ENCODE measurements around the gene SPATA21.

Gene SPATA21

GRCh38 chr1:16356867-16357266, 80.4 kb downstream of the SPATA21 start:
- no peaks in the 10 kb centered on the region for H3K9me3 ChIP-seq (ENCODE audit: control insufficient read depth, insufficient read depth, low read depth, low read length)
- H3K4me3 ChIP-seq (ENCODE audit: low read depth, low read length): no peak overlapping the region
- no peaks in the 10 kb centered on the region for H3K27me3 ChIP-seq (ENCODE audit: control insufficient read depth, insufficient read depth, low read length)
- peaks cover 6% of the 10 kb centered on the region; the same call in 1 of the 2 replicates for H3K4me1 ChIP-seq (ENCODE audit: control insufficient read depth, insufficient read depth, low read length)
- no peak overlapping the region for H3K9ac ChIP-seq (ENCODE audit: low read length)
- no peak overlapping the region for H3K27ac ChIP-seq (ENCODE audit: low read depth, low read length)
- H3K36me3 ChIP-seq (ENCODE audit: control insufficient read depth, insufficient read depth, low read length): no peaks in the 10 kb centered on the region

- no peaks in the 10 kb centered on the region for H3K9me3 ChIP-seq (ENCODE audit: control insufficient read depth, insufficient read depth, low read depth, low read length)
- H3K4me3 ChIP-seq (ENCODE audit: low read depth, low read length): no peak overlapping the region
- no peak overlapping the region for H3K9ac ChIP-seq (ENCODE audit: low read length)
- H3K27ac ChIP-seq (ENCODE audit: low read depth, low read length): no peak overlapping the region
- H3K27me3 ChIP-seq (ENCODE audit: control insufficient read depth, insufficient read depth, low read length): no peaks in the 10 kb centered on the region
- no peaks in the 10 kb centered on the region for H3K36me3 ChIP-seq (ENCODE audit: control insufficient read depth, insufficient read depth, low read length)
- peaks cover 14% of the 10 kb centered on the region; the same call in 1 of the 2 replicates for H3K4me1 ChIP-seq (ENCODE audit: control insufficient read depth, insufficient read depth, low read length)
Measured at GRCh38 chr1:16354619-16355018, 82.6 kb downstream of the SPATA21 start.

- Histone ChIP-seq H3K9ac (ENCODE audit: low read length) (peak overlapping the region; percentile 70), H3K36me3 (ENCODE audit: control insufficient read depth, insufficient read depth, low read length) (no peaks in the 10 kb centered on the region), H3K9me3 (ENCODE audit: control insufficient read depth, insufficient read depth, low read depth, low read length) (no peaks in the 10 kb centered on the region), H3K27me3 (ENCODE audit: control insufficient read depth, insufficient read depth, low read length) (no peaks in the 10 kb centered on the region), H3K27ac (ENCODE audit: low read depth, low read length) (no peak overlapping the region), H3K4me3 (ENCODE audit: low read depth, low read length) (peak overlapping the region; percentile 90), H3K4me1 (ENCODE audit: control insufficient read depth, insufficient read depth, low read length) (peaks cover 14% of the 10 kb centered on the region; the same call in 1 of the 2 replicates)
Measured at GRCh38 chr1:16352842-16353535, 84.2 kb downstream of the SPATA21 start.

GRCh38 chr1:16351994-16352841, 85.0 kb downstream of the SPATA21 start, which contains the start of gene FBXO42:
Gene FBXO42, minus strand, starts transcription at chr1:16352480. Its CDS starts 37,062 bp downstream, at chr1:16315418.
- Histone ChIP-seq H3K4me3 (ENCODE audit: low read depth, low read length) (peak within 1 kb of the TSS; percentile 90), H3K4me1 (ENCODE audit: control insufficient read depth, insufficient read depth, low read length) (peaks cover 14% of the 10 kb centered on the region; the same call in 1 of the 2 replicates), H3K27me3 (ENCODE audit: control insufficient read depth, insufficient read depth, low read length) (no peaks in the 10 kb centered on the region), H3K9me3 (ENCODE audit: control insufficient read depth, insufficient read depth, low read depth, low read length) (no peaks in the 10 kb centered on the region), H3K27ac (ENCODE audit: low read depth, low read length) (peak within 1 kb of the TSS; percentile 68; the same call in 1 of the 2 replicates), H3K9ac (ENCODE audit: low read length) (peak within 1 kb of the TSS; percentile 93), H3K36me3 (ENCODE audit: control insufficient read depth, insufficient read depth, low read length) (no peaks in the 10 kb centered on the region)

GRCh38 chr1:16351456-16351993, 85.7 kb downstream of the SPATA21 start:
- peak overlapping the region; percentile 93 for H3K9ac ChIP-seq (ENCODE audit: low read length)
- H3K27me3 ChIP-seq (ENCODE audit: control insufficient read depth, insufficient read depth, low read length): no peaks in the 10 kb centered on the region
- H3K4me3 ChIP-seq (ENCODE audit: low read depth, low read length): peak overlapping the region; percentile 90
- no peaks in the 10 kb centered on the region for H3K36me3 ChIP-seq (ENCODE audit: control insufficient read depth, insufficient read depth, low read length)
- H3K27ac ChIP-seq (ENCODE audit: low read depth, low read length): peak overlapping the region; percentile 68; the same call in 1 of the 2 replicates
- H3K9me3 ChIP-seq (ENCODE audit: control insufficient read depth, insufficient read depth, low read depth, low read length): no peaks in the 10 kb centered on the region
- peaks cover 14% of the 10 kb centered on the region; the same call in 1 of the 2 replicates for H3K4me1 ChIP-seq (ENCODE audit: control insufficient read depth, insufficient read depth, low read length)

- H3K27ac ChIP-seq (ENCODE audit: low read depth, low read length): no peak overlapping the region
- H3K9ac ChIP-seq (ENCODE audit: low read length): no peak overlapping the region
- no peak overlapping the region for H3K4me3 ChIP-seq (ENCODE audit: low read depth, low read length)
- no peaks in the 10 kb centered on the region for H3K27me3 ChIP-seq (ENCODE audit: control insufficient read depth, insufficient read depth, low read length)
- no peaks in the 10 kb centered on the region for H3K36me3 ChIP-seq (ENCODE audit: control insufficient read depth, insufficient read depth, low read length)
- H3K4me1 ChIP-seq (ENCODE audit: control insufficient read depth, insufficient read depth, low read length): peaks cover 14% of the 10 kb centered on the region; the same call in 1 of the 2 replicates
- no peaks in the 10 kb centered on the region for H3K9me3 ChIP-seq (ENCODE audit: control insufficient read depth, insufficient read depth, low read depth, low read length)
Measured at GRCh38 chr1:16349847-16350406, 87.3 kb downstream of the SPATA21 start.
